GM12875 (cell line): ENCODE results near the gene GPR135.

ENCODE experiments used
- H3K4me3 ChIP-seq: one replicate; pipeline ENCODE4 v1.5.1; 2011; ENCODE audit warnings: low read depth, low read length, control low read depth
- CTCF ChIP-seq: IDR thresholded peaks from 2 replicates; pipeline ENCODE4 v1.5.1; 2011; ENCODE audit warnings: low read depth, mild to moderate bottlenecking, control low read depth, inconsistent platforms, low read length, moderate library complexity, borderline replicate concordance; ENCODE audit not compliant: insufficient read depth

Gene GPR135

GRCh38 chr14:59478540-59478939 lies 13.4 kb upstream of the GPR135 start:
- TF ChIP-seq CTCF: no peak
- H3K4me3 ChIP-seq: no peak overlapping the region

GRCh38 chr14:59475709-59476108 lies 10.5 kb upstream of the GPR135 start:
- H3K4me3 ChIP-seq: no peak overlapping the region
- no peak for TF ChIP-seq CTCF

GRCh38 chr14:59474172-59474571 lies 9.0 kb upstream of the GPR135 start:
- no peak overlapping the region for H3K4me3 ChIP-seq
- no peak for TF ChIP-seq CTCF

GRCh38 chr14:59464486-59465315 lies 479 bp downstream of the GPR135 start:
- peak overlapping the region; percentile 62 for H3K4me3 ChIP-seq
- no peak for TF ChIP-seq CTCF

- no peak for TF ChIP-seq CTCF
- peak overlapping the region; percentile 62 for H3K4me3 ChIP-seq
Observed at GRCh38 chr14:59463787-59464485, 1.2 kb downstream of the GPR135 start.

GRCh38 chr14:59461891-59462290 lies 3.3 kb downstream of the GPR135 start:
- TF ChIP-seq CTCF: no peak
- H3K4me3 ChIP-seq: no peak overlapping the region

- no peak for TF ChIP-seq CTCF
- H3K4me3 ChIP-seq: no peak overlapping the region
Observed at GRCh38 chr14:59460378-59460777, 4.8 kb downstream of the GPR135 start.
